Hematopoietic multipotent progenitor cell treated with erythropoietin and hydrocortisone succinate and interleukin-3 and kit ligand, for 6 days (in vitro differentiated cells): ENCODE data around the gene BLCAP.
A peak's percentile ranks its signal among the peaks of the same experiment; 100 is the strongest.
"Not testable (repeated sequence)": the region's sequence is repeated elsewhere in the genome, so short reads cannot be mapped to it uniquely, and the experiment has no call there.

ENCODE experiments used
- DNase-seq: peaks from one replicate; pipeline ENCODE4 v3.0.0-alpha.2; 2015

Gene BLCAP, protein sequence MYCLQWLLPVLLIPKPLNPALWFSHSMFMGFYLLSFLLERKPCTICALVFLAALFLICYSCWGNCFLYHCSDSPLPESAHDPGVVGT

DNA sequence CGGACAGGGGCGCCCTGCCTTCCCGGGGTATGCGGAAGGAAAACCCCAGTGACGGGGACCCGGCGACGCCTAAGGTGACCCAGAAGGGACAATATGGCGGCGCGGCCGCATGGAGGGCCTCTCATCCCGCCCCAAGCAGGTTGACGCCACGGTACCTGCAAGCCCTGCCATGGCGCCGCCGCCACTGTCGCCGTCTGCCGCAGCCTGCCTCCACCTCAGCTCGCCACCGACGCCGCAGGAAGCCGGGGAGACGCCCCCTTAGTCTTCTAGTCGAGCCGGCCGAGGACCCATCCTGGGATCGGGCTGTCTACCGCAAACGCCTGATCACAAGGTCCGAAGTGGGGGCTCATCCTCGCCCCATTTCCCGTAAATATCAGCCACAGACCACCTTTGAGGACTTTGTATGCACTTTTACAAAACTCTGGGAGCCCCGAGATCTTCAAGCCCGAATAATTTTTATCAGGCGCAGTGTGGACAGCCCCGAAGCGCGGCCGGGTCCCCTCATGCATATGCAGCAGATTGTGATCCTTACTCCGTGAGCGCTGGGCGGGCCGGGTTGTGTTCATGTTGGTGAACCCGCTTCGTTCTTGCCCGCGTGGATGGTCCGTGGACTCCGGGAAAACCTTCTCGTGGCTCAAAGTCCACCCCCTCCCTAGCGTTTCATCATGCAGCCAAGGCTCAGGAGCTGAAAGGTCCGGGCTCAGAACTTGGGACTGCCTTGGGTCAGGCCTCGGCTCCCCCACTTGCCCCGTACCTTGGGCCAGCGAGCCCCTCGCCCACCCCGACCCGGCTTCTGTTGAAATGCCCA is at the start of gene BLCAP:
Gene BLCAP (minus strand): TSS at position 239 of the 808 bp plus-strand sequence. CDS start 8,702 bp downstream, outside the sequence.
- DNase-seq, result peak; percentile 94

DNA sequence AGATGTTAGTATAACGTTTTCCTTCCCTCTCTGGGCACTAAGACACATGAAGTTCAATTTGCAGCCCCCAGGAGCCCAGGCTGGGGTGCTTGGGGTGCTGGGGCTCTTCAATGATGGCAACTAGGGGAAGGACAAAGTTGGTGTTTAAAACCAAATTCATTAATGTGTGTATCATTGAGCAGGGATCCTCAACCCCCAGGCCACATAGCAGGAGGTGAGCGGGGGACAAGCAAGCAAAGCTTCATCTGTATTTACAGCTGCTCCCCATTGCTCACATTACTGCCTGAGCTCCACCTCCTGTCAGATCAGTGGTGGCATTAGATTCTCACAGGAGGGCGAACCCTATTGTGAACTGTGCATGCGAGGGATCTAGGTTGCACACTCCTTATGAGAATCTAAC is 49.8 kb upstream of the BLCAP start:
- DNase-seq, result not testable (repeated sequence)

DNA sequence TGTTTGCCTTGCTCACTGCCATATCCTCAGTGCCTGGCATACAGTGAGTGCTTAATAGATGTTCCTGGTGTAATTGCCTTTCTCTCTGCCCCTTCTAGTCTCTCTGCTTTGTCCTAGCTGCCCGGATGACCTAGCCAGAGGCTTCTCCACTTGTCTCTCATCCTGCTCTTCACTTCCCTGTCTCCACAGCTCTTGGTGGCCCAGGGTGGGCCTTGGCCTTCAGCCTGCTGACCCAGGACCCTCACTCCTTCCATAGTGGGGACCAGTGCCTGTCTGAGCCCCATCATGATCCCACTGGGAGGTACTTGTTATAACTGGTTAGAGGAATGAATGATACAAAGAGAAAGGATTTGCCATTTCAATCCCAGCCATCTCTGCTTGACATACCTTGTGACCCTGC is 49.2 kb upstream of the BLCAP start:
- no peak for DNase-seq

DNA sequence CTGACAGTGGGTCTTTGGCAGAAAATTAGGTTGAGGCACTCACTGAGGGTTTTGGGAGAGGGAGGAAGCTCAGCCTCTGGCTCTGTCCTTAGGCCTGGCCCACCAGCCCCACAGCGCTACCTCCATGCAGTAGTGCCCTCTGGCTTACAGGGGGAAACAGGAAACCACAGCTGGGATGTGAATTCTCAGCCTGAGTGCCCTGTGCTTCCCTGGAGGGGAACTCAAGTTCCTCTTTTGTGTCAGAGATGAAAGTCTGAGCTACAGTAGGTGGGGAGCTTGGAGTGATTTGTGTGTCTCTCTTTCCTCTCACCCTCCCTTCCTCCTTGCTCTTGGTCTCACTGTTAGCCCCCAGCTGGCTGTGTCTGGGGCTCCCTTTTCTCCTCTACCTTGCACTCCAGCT is 48.2 kb upstream of the BLCAP start:
- DNase-seq, result peak; percentile 12

DNA sequence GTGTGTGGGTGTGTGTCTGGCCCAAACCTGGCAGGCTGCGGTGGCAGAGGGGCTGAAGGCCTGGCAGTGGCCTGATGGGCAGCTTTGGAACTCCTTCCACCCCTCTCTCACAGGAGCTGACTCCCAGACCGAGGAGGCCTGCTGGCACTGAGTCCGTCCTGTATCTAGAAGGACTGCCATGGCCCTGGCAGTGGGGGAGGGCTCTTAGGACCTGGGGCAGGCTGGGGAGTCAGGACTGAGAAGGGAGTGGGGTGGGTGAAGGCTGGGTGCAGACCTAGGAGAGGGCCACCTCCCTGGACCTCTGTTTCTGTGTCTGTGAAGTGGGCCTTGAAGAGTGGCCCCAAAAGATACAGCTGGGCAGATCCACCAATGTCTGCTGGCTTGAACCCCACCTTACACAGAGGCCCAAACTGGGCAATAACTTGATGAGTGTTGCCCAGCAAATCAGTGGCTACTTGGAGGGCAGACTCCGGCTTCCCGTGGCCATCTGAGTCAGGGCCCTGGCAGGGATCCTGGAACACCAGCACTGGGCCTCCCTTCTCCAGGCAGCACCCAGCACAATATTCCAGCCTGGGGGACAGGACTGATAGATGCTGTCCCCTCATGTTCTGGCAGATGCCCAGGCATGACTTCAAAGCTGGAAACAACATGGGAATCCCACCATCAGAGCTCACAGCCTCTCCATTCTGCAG is 46.7 kb upstream of the BLCAP start:
- no peak for DNase-seq

DNA sequence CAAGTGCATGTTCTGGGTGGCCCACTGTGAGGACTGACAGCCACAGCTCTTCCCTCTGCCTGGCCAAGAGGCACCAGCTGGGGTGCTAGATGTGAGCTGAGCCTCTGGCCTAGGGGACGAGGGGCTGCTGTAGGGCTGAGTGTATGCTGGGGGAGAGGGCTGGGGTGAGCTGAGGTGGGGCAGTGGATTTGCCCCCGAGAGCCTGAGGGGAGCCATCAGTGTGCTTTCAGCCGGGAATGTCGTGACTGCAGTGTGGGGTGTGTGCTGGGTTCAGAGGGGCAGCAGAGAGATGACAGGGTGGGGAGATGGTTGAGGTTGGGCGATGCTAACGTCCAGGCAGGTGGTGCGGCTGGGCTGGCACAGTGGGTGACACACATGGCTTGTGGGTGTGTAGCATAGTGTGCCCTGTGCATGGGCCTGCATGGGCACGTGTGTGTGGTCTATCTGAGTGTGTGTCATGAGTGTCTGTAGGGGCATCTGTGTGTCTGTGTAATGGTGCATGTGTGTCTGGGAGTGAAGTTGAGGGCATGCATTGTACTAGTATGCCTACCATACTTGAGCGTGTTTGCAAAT is 46.0 kb upstream of the BLCAP start:
- DNase-seq, result no peak

DNA sequence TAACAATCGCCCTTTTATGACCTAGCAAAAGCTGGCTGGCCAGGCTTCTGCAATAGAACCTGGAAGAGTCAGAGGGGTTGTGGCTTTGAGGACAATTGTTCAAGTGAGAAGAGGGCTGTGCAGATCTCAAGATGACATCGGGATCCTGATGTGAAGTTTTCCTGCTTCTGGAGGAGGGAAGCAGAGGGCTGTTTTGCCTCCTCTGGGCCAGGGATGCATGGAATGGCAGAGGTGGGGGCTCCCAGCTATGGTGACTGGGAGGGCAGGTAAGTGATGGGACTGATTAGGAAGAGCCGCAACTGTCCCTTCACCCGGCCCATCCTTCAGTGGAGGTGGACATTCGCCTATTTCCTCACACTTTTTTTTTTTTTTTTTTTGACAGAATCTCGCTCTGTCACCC is 43.4 kb upstream of the BLCAP start:
- no peak for DNase-seq

DNA sequence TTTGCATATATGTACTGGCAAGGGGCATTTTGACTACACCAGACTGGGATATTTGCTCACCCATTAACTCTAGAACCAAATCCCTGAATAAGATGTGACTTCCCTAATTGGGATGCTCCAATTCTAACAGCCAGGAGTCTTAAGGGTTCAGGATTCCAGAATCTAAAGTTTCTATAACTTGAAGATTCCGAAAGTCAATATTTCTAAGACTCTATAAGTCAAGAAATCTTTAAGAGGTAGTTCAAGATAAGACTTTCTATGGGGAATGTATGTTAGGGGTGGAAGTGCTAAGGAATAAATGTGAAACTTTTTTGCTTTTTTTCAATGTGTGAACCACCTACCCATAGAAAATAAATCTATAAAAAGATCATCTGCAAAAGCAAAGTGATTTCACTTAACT is 42.7 kb upstream of the BLCAP start:
- no peak for DNase-seq

DNA sequence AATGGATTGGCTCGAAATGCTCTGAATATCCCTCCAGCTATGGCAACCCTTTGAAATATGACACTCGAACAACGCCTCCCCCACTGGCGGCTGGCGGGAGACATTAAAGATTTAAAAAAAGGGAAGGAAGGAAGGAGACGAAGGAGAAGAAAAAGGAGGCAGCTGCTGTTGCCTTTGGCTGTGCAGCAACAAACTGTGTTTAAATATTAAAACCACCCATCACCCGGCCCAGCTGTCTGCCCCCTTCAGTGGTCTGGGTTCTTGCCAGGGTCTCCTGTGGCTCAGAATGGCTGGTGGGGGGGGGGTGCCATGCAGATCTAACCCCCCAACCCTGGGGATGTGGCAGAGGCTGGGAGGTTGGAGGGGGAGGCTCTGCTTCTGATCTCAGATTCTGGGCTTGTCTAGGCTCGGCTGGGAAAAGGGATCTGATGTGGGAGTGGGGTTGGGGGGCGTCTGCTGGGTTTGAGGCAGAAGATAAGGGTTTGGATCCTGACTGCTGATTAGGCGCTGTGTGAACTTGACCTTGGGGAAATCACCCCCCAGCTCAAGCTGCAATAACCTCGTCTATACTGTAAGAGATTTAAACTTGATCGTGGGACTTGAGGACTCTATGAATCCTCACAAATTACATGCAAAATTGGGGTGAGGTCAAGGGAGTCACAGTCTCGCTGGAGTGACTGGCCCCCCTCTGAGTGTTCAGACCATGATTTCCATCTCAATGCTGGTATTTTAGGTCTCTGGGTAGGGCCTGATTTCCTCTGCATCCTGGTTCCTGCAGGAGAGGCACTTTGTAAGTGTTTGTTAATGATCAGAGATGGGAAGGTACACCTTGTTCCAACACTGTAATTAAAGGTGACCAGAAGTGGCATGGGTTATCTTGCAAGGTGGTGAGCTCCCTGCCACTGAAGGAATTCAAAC is 40.3 kb upstream of the BLCAP start:
- DNase-seq, result peak; percentile 11

DNA sequence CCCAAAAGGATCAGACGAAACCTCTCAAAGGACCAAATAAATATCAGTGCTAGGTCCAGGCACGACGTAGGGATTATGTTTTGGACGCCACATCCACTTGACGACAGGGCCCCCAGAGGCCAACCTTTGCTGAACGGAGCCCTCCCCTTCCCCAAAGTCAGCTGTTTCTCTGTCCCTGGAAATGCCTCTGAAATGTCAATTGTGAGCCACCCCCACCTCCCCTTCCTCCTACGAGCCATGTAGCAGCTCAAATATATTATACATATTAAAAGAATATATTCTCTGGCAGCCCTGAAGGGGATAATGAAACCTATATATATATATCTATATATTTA is 39.6 kb upstream of the BLCAP start:
- no peak for DNase-seq

DNA sequence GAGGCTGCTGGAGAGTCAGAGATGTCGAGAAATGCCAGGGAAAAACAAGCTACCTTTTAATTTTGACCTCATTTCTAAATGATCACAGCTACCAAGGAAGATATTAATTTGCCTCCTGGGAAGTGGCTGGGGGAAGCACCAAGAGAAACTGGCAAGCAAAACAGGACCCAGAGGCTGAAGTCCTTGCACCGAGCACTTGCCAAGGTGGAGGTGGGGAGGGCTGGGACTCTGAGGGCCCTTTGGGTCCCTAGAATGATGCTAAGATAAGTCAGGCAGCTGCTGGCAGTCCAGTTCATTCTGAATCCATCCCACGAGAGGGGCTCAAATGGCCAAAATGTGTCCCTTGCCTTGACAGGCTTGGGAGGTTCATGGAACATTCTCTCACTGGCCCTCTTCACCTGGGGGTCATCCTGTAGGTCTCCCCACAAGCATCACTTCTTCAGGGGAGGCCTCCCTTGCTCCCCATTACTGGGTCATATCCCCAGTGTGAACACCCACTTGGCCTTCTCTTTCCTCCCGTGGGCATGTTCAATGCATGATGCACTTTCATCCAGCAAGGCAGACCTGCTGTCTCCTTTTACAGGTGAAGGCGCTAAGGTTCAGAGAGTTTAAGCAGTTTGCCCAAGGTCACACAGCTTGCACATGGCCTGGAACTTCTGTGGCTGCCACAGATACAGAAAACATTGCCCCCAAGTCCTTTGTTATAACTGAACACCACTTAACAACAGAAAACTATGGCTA is 39.1 kb upstream of the BLCAP start:
- no peak for DNase-seq

DNA sequence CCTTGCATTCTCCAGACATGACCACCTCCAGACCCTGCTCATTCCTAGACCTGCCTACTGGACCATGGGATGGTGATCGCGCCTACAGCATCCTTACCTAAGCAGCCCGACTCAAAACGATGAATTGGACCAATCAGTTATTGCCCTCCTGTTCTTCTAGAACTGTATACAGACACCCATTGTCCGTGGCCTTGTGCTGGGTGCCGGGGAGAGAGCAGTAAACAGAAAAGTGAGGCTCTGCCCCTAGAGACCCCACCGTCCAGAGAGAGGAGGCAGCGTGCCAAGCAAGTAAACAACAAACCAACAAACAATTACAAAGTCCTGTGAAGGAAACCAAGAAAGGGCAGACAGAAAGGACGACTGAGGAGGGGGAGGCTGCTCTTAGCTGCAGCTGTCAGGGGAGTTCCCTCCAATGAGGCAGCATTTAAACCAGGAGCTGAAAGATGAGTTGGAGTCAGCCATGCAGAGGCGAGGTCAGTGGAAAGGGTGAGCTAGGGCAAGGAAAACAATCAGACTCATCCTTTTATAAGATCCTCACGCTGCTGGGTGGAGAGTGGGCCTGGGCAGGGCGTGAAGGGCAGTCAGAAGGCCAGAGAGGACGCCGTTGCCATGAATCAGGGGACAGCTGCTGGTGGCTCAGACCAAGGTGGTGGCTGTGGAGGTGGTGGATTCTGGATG is 37.6 kb upstream of the BLCAP start:
- no peak for DNase-seq

DNA sequence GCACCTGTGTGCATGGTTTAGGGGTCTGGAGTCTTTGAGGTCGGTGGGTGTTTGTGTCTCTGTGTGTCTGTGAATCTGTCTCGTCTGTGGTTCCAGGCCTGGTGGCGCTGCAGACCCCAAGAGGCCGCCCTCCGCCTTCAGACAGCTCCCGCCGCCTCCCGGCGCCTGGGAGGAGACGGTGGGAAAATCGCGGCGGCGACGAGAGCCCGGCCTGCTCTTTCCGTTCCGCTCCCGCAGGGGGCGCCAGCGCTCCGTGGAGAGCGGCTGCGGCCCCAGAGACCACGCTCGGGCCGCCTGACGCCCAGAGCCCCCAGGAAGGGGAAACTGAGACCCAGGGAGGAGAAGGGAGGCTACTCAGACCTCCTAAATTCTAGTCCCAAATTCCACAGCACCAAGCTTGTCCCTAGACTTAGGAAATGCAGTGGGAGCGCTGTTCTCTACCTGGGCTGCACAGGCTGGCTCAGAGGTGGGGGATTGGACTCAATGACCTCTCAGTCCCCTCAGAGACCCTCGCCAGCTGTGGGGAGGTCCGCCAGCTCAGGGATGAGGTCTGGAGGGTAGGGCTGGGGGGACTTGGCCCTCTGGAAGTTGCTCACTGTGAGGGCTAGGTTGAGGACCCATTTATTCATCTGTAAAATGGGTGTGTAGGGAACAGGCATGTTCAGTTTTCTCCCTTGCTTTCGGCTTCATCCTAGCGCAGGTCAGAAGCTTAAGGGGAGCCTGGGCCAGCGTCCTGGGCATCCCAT is 36.9 kb upstream of the BLCAP start:
- DNase-seq, result peak; percentile 57

DNA sequence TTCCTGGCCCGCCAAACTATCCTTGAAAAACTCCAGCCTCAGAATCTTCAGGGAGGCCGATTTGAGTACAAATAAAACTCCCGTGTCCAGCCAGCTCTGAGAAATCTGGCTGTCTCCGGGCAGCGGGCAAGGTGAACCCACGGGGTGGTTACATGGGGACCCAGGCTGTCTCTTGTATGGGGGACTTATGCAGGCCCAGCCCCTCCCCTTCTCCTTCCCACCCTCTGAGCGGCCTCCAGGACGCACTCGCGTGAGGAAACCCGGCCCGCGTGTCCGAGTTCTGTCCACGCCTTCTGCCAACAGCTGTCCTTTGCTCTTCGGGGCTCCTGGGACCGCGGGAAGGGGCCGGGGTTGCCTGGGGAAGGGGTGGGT is 36.3 kb upstream of the BLCAP start:
- no peak for DNase-seq

DNA sequence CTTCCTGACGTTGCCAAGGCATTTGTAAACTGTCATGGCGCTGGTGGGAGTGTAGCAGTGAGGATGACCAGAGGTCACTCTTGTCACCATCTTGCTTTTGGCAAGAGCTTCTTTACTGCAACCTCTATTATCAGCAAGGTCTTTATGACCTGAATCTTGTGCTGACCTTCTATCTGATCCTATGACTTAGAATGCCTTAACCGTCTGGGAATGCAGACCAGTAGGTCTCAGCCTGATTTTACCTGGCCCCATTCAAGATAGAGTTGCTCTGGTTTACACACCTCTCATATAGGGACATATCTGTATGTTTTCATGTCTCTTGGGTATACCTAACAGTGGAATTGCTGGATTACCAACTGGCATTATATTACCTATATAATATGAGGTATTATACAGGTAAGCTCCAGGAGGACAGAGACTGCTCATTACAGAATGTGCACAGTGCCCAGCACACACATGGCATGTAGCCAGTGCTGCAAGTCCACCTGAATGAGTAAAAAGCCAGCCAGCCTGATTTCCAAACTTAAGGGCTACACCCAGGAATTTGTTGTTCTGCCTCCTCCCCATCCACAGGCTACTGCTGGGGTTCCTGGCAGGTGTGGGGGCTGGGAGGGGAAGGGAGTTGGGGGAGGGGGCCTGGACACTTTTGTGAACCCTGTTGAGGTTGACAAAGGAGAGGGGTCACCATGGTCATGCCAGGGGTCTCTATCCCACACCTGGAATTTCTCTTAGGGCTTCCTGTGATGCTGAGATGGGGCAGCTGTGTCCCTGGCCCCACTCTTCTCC is 35.2 kb upstream of the BLCAP start:
- no peak for DNase-seq

DNA sequence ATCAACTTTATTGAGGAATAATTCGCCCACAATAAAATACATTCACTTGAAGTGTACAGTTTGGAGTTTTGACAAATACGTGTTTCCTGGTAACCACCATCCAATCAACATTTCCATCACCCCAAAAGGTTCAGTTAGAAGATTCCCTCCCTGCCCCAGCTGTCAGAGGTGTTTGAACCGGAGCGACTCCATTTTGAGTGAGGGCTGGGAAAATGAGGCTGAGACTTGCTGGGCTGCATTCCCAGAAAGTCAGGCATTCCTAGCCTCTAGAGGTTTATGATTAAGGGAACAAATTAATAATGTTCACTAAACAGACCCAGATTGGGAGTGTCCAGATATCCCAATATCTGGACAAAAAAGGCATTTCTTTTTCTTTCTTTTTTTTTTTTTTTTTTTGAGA is 33.0 kb upstream of the BLCAP start:
- no peak for DNase-seq

DNA sequence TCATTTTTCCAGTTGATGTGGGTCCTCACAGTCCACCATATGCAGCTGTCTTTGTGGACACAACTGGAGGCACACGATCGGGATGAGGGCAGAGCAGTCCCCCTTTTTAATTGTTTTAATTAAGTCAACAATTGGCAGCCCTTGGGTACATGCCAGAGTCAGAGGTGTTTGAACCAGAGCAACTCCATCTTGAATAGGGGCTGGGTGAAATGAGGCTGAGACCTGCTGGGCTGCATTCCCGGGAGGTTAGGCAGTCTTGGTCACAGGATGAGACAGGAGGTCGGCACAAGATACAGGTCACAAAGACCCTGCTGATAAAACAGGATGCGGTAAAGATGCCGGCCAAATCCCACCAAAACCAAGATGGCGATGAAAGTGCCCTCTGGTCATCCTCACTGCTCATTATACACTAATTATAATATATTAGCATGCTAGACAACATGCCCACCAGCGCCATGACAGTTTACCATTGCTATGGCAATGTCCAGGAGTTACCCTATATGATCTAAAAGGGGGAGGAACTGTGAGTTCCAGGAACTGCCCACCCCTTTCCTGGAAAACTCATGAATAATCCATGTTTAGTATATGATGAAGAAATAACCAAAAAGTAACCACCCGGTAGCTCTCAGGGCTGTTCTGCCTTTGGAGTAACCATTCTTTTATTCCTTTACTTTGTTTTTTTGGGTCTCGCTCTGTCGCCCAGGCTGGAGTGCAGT is 31.8 kb upstream of the BLCAP start:
- no peak for DNase-seq

DNA sequence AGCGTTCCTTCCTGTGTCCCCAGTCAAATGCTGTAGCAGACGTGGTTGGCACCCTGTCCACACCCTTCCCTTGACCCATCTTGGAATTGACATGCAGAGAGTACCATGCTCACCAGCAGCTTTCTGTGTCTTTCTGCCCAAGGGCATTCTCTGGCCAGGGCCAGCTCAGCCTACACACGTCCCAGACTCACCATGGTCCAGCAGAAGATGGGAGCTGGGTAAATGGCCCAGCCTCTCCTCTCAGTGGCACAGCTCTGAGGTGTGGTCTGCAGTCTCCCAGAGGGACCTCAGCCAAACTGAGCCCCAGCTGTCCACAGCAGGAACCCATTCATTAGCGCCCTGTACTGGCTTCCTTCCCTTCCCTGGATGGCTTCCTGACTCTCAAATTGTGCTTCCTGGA is 31.1 kb upstream of the BLCAP start:
- no peak for DNase-seq

DNA sequence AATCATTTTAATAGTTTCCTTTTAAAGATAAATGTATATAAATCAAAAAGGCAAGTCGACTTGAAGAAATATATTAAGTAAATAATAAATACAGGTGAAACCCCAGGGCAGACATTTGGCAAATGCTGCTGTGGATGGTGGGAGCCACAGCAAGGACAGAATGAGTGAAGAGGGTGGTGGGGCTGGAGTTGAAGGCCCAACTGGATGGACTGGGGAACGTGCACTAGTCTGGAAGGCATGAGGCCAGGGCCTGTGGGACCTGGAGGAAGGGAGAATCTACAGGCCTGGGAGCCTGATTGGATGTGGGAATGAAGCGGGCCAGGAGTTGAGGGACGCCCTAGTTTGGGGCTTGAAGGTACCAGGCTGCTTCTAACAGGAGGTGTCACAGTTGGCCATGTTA is 30.6 kb upstream of the BLCAP start:
- DNase-seq, result no peak
